HG03571 (cell line): ENCODE results near the gene RPA3.

Source experiments
- ATAC-seq: cut with Tn5 transposase; IDR thresholded peaks from one replicate; pipeline ENCODE4 v1.9.1; 2021; ENCODE audit not compliant: unreplicated experiment

Gene RPA3

GRCh38 chr7:7732621-7733281 is 14.3 kb upstream of the RPA3 start:
- no peak for ATAC-seq

- no peak for ATAC-seq
These were observed 13.3 kb upstream of the RPA3 start for GRCh38 chr7:7731732-7732131.

- no peak for ATAC-seq
These were observed 2.6 kb upstream of the RPA3 start for GRCh38 chr7:7720750-7721621.

- ATAC-seq, result no peak
These were observed 1.8 kb upstream of the RPA3 start for GRCh38 chr7:7720193-7720592.

- peak; percentile 94 for ATAC-seq
These were observed 829 bp upstream of the RPA3 start for GRCh38 chr7:7719236-7719635.

GRCh38 chr7:7713730-7714129 is 4.7 kb downstream of the RPA3 start:
- ATAC-seq, result no peak

- ATAC-seq, result no peak
These were observed 7.9 kb downstream of the RPA3 start for GRCh38 chr7:7710469-7710868.

GRCh38 chr7:7709291-7709690 is 9.1 kb downstream of the RPA3 start:
- no peak for ATAC-seq

- no peak for ATAC-seq
These were observed 10.6 kb downstream of the RPA3 start for GRCh38 chr7:7707806-7708205.

- no peak for ATAC-seq
These were observed 11.2 kb downstream of the RPA3 start for GRCh38 chr7:7707246-7707645.

GRCh38 chr7:7706556-7707172 is 11.7 kb downstream of the RPA3 start:
- ATAC-seq, result no peak

- ATAC-seq, result no peak
These were observed 12.3 kb downstream of the RPA3 start for GRCh38 chr7:7706101-7706511.

- ATAC-seq, result no peak
These were observed 13.1 kb downstream of the RPA3 start for GRCh38 chr7:7705318-7705717.

GRCh38 chr7:7704867-7705266 is 13.5 kb downstream of the RPA3 start:
- no peak for ATAC-seq

GRCh38 chr7:7703427-7703826 is 15.0 kb downstream of the RPA3 start:
- no peak for ATAC-seq

GRCh38 chr7:7702826-7703225 is 15.6 kb downstream of the RPA3 start:
- ATAC-seq, result no peak

- no peak for ATAC-seq
These were observed 16.9 kb downstream of the RPA3 start for GRCh38 chr7:7701527-7701926.

- no peak for ATAC-seq
These were observed 18.4 kb downstream of the RPA3 start for GRCh38 chr7:7699970-7700369.

- no peak for ATAC-seq
These were observed 19.0 kb downstream of the RPA3 start for GRCh38 chr7:7699380-7699779.

- no peak for ATAC-seq
These were observed 19.5 kb downstream of the RPA3 start for GRCh38 chr7:7698930-7699329.

GRCh38 chr7:7696458-7697119 is 21.8 kb downstream of the RPA3 start:
- ATAC-seq, result no peak
